Spinal cord (tissue), 10 donors: ENCODE results near the gene KAT7. TPM values are rescaled to one million over a fixed set of nuclear protein-coding genes. Genes with fewer than 3 reads are reported as not detected.
"Not testable (repeated sequence)": the region's sequence is repeated elsewhere in the genome, so short reads cannot be mapped to it uniquely, and the experiment has no call there.

ENCODE experiments used
- DNase-seq, 6 donors: peaks; one replicate each; pipeline versions ENCODE4 v3.0.0 to v3.0.0-alpha.2; 2013 to 2015; ENCODE audit warnings: low spot score in 6 of 6, low read depth in 4 of 6
- H3K27ac ChIP-seq: one replicate; pipeline ENCODE4 v1.5.1; 2013; ENCODE audit warnings: low read depth, low read length, control low read depth
- H3K27me3 ChIP-seq: one replicate; pipeline ENCODE4 v1.6.1; 2013; ENCODE audit warnings: low read length; ENCODE audit not compliant: control insufficient read depth, insufficient read depth
- H3K36me3 ChIP-seq: one replicate; pipeline ENCODE4 v1.6.1; 2013; ENCODE audit warnings: low read length; ENCODE audit not compliant: control insufficient read depth, insufficient read depth
- H3K4me1 ChIP-seq: one replicate; pipeline ENCODE4 v1.6.1; 2013; ENCODE audit warnings: low read length; ENCODE audit not compliant: control insufficient read depth, insufficient read depth
- H3K4me3 ChIP-seq: one replicate; pipeline ENCODE4 v1.5.1; 2013; ENCODE audit warnings: low read depth, low read length, control low read depth
- H3K9me3 ChIP-seq: one replicate; pipeline ENCODE4 v1.6.1; 2013; ENCODE audit warnings: low read length; ENCODE audit not compliant: control insufficient read depth, insufficient read depth
- WGBS: methylation state at CpG from one replicate; pipeline ENCODE4 v1.1.5; 2013; ENCODE audit warnings: missing lambda C conversion rate; ENCODE audit not compliant: insufficient coverage; 5-methylcytosine and 5-hydroxymethylcytosine counted together
- polyA plus RNA-seq, 2 donors: library from polyadenylated mRNA; unstranded; fragments of 120-200 nt; gene quantifications; one replicate each; pipeline ENCODE4 v1.2.1, GENCODE V29; 2013; ENCODE audit not compliant: insufficient read length in 2 of 2
- total RNA-seq, 2 donors: library from RNA; depleted of rRNA in 1 of 2; stranded (reverse); fragments of 120-200 nt in 1 of 2; fragments of >200 nt in 1 of 2; gene quantifications; one replicate each; pipeline versions ENCODE4 v1.2.3 to v1.2.4, GENCODE V29; 2013 to 2014
- donor health status: healthy.

The KAT7 gene
- total and polyA plus RNA-seq, 4 donors, result 53.0 to 58.6 (median 54.2) TPM

DNA sequence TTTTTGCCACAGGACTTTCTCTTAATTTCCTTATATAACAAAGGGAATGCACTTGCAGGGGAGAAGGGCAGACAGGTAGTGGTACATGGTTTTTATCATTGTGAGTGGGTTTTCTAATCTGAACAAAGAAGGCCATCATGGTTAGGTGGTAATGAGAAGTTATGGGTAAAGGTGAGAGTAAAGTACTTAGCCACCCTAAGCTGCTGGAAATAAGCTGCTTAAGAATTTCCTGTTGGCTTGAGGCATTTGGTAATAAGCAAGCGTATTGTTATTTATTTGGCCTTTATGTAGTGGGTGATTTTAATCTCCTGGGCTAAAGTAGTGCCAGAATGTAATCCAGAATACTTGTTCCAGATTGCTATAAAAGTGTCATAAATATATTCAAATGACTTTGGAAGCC lies 32.3 kb downstream of the KAT7 start:
- peaks cover 3% of the 10 kb centered on the region for H3K4me1 ChIP-seq
- no peak for DNase-seq
- no CpG with 5 or more reads among the region's 1 CpG for WGBS
- peaks cover 35% of the 10 kb centered on the region for H3K36me3 ChIP-seq
- H3K9me3 ChIP-seq, result no peaks in the 10 kb centered on the region
- no peaks in the 10 kb centered on the region for H3K27me3 ChIP-seq
- H3K27ac ChIP-seq, result no peak overlapping the region
- no peak overlapping the region for H3K4me3 ChIP-seq

DNA sequence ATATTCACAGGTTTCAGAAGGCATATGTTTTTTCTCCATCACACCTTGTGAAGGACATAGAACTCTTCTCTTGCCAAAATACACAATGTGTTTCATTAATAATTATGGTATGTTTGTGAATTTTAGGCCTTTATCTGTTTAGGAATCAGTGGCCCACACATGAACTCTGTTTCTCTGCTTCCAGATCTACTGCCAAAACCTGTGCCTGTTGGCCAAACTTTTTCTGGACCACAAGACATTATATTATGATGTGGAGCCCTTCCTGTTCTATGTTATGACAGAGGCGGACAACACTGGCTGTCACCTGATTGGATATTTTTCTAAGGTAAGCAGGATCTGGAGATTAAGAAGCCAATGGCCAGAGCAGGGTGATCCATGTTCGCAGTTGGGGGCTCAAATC lies 33.0 kb downstream of the KAT7 start:
- peaks cover 3% of the 10 kb centered on the region for H3K4me1 ChIP-seq
- peaks cover 35% of the 10 kb centered on the region for H3K36me3 ChIP-seq
- no peaks in the 10 kb centered on the region for H3K27me3 ChIP-seq
- H3K9me3 ChIP-seq, result no peaks in the 10 kb centered on the region
- no peak for DNase-seq
- 100% methylated on average over 1 of the region's 2 CpGs for WGBS
- H3K27ac ChIP-seq, result no peak overlapping the region
- H3K4me3 ChIP-seq, result no peak overlapping the region

DNA sequence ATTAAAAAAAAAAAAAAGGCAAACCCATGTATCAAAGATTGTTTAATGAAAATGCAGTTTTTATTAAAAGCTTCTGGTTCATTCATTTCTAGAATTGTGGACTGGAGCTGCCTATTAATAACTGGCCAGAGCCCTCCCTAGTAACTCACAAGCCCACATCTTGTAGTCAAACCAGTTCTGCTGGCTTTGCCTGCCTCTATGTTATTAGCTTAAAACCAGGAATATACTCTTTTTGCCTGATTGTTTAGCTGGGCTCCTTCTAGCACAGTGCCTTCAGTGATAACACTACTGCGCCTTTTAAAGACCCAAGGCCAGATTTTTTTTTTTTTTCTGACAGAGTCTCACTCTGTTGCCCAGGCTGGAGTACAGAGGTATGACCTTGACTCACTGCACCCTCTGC lies 33.4 kb downstream of the KAT7 start:
- H3K27ac ChIP-seq, result no peak overlapping the region

GRCh38 chr17:49822829-49823228 lies 34.3 kb downstream of the KAT7 start:
- Histone ChIP-seq H3K36me3 (peaks cover 28% of the 10 kb centered on the region), H3K27me3 (no peaks in the 10 kb centered on the region), H3K27ac (no peak overlapping the region), H3K4me3 (no peak overlapping the region), H3K4me1 (no peaks in the 10 kb centered on the region), H3K9me3 (no peaks in the 10 kb centered on the region)
- no peak for DNase-seq
- no CpG with 5 or more reads among the region's 2 CpGs for WGBS

More for the DNA sequence above, 33.4 kb downstream of the KAT7 start:
- Histone ChIP-seq H3K9me3 (no peaks in the 10 kb centered on the region), H3K4me1 (peaks cover 3% of the 10 kb centered on the region), H3K36me3 (peaks cover 35% of the 10 kb centered on the region), H3K4me3 (no peak overlapping the region), H3K27me3 (no peaks in the 10 kb centered on the region)
- DNase-seq, result no peak
- WGBS, result 100% methylated on average over 1 of the region's 1 CpG

DNA sequence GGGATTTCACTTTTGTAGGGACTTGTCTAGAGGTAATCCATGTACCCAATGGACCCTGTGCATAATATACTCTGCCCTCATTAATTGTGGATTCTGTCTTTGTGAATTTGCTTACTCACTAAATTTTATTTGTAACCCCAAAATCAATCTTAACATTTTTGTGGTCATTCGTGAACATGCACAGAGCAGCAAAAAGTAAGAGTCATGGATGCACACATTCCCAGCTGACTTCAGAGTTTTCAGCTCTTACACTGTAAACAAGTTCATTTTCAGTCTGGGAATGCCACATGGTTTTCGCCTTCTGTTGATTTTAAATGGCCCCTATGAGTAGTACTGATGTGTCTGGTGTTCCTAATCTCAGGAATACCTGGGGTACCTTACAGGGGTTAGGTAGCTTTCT lies 35.1 kb downstream of the KAT7 start:
- H3K9me3 ChIP-seq, result no peaks in the 10 kb centered on the region
- 100% methylated on average over 1 of the region's 2 CpGs for WGBS

GRCh38 chr17:49825645-49826044 lies 37.2 kb downstream of the KAT7 start:
- H3K36me3 ChIP-seq, result peaks cover 20% of the 10 kb centered on the region
- 91% methylated on average over 2 of the region's 2 CpGs for WGBS
- no peaks in the 10 kb centered on the region for H3K4me1 ChIP-seq
- H3K9me3 ChIP-seq, result no peaks in the 10 kb centered on the region
- no peaks in the 10 kb centered on the region for H3K27me3 ChIP-seq
- H3K4me3 ChIP-seq, result no peak overlapping the region
- no peak overlapping the region for H3K27ac ChIP-seq
- DNase-seq, result no peak

More for the DNA sequence above, 35.1 kb downstream of the KAT7 start:
- H3K4me3 ChIP-seq, result no peak overlapping the region
- H3K27me3 ChIP-seq, result no peaks in the 10 kb centered on the region
- no peak for DNase-seq
- H3K27ac ChIP-seq, result no peak overlapping the region
- peaks cover 22% of the 10 kb centered on the region for H3K36me3 ChIP-seq
- H3K4me1 ChIP-seq, result no peaks in the 10 kb centered on the region

GRCh38 chr17:49828325-49828724 lies 39.8 kb downstream of the KAT7 start:
- not testable (repeated sequence) for H3K9me3 ChIP-seq, H3K4me1 ChIP-seq, H3K27me3 ChIP-seq, H3K4me3 ChIP-seq, DNase-seq, H3K27ac ChIP-seq
- WGBS, result no CpG with 5 or more reads among the region's 2 CpGs
- H3K36me3 ChIP-seq, result peaks cover 18% of the 10 kb centered on the region

DNA sequence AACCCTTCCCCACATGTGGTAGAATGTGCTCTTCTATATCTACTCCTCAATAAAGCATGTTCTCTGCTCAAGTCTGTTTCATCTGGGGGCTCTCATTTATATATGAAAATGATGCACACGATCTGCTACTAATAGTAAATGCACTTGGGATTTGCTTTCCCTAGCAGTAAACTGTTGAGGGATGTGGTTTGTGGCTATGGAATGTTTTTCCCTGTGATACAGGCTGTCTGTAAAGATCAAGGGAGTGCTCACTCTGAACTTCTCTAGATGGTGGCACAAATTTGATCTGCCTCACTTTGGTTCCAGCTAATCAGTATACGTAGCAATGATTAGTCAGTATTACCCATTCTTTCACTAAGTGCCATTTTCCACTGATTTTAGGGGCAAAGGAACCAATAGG lies 40.5 kb downstream of the KAT7 start:
- no peaks in the 10 kb centered on the region for H3K4me1 ChIP-seq
- H3K27me3 ChIP-seq, result no peaks in the 10 kb centered on the region
- H3K36me3 ChIP-seq, result peaks cover 20% of the 10 kb centered on the region
- H3K4me3 ChIP-seq, result no peak overlapping the region
- H3K9me3 ChIP-seq, result no peaks in the 10 kb centered on the region
- no peak for DNase-seq
- no CpG with 5 or more reads among the region's 2 CpGs for WGBS
- no peak overlapping the region for H3K27ac ChIP-seq

DNA sequence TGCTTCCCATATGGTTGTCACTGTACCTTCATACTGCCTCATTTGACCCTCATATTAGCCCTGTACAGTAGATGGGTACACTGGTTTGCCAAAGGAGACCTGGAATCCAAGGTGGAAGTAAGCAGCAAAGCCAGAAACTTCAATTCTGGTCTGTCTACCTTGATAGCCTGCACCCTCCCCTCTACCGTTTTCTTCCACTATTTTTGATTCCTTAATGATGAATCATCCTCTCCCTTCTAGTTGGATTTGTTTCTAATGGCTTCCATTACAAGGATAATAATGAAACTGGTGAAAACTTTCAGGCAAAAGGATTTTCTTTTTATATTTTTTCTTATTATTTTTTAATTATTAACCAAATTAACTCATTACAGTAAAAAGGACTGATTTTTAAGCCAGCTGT lies 42.1 kb downstream of the KAT7 start:
- WGBS, result no CpG with 5 or more reads among the region's 1 CpG
- no peaks in the 10 kb centered on the region for H3K27me3 ChIP-seq
- peaks cover 22% of the 10 kb centered on the region for H3K36me3 ChIP-seq
- no peaks in the 10 kb centered on the region for H3K9me3 ChIP-seq
- H3K4me3 ChIP-seq, result no peak overlapping the region
- no peak overlapping the region for H3K27ac ChIP-seq
- H3K4me1 ChIP-seq, result no peaks in the 10 kb centered on the region
- DNase-seq, result no peak

GRCh38 chr17:49832840-49833599 lies 44.5 kb downstream of the KAT7 start:
- no peak overlapping the region for H3K27ac ChIP-seq
- H3K36me3 ChIP-seq, result peaks cover 26% of the 10 kb centered on the region
- DNase-seq, result no peak
- H3K4me1 ChIP-seq, result no peaks in the 10 kb centered on the region
- H3K4me3 ChIP-seq, result no peak overlapping the region
- H3K27me3 ChIP-seq, result no peaks in the 10 kb centered on the region
- whole genome bisulfite sequencing, result 93% methylated on average over 5 of the region's 7 CpGs
- H3K9me3 ChIP-seq, result no peaks in the 10 kb centered on the region
